Measurements from ENCODE around the gene PTK7.

DNA sequence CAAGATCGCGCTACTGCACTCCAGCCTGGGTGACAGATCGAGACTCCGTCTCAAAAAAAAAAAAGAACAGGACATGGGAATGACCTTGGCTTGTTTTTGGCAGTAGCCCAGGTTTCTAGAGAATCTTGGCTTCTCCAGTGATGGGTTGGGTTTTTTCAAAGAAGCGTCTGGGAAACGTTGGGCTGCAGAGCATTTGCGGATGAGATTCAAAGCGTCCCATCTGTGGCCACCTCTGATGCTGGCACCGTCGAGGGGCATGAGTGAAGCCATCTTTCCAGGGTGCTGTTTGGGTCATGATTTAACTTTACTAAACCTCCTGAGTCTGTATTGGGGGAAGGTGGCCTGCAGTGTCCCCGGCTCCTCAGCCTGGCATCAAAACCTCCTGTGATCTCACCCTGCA lies 51.8 kb downstream of the PTK7 start:
- TF ChIP-seq, protein P1, sequence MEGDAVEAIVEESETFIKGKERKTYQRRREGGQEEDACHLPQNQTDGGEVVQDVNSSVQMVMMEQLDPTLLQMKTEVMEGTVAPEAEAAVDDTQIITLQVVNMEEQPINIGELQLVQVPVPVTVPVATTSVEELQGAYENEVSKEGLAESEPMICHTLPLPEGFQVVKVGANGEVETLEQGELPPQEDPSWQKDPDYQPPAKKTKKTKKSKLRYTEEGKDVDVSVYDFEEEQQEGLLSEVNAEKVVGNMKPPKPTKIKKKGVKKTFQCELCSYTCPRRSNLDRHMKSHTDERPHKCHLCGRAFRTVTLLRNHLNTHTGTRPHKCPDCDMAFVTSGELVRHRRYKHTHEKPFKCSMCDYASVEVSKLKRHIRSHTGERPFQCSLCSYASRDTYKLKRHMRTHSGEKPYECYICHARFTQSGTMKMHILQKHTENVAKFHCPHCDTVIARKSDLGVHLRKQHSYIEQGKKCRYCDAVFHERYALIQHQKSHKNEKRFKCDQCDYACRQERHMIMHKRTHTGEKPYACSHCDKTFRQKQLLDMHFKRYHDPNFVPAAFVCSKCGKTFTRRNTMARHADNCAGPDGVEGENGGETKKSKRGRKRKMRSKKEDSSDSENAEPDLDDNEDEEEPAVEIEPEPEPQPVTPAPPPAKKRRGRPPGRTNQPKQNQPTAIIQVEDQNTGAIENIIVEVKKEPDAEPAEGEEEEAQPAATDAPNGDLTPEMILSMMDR (IDR thresholded peaks at IDR 0.05): no peak
- no peak for TF ChIP-seq POLR2A (IDR thresholded peaks at IDR 0.05)
